ENCODE measurements around the gene TPD52L2.

GRCh38 chr20:63829603-63829944, 35.5 kb upstream of the TPD52L2 start:
- TF ChIP-seq, protein P1, sequence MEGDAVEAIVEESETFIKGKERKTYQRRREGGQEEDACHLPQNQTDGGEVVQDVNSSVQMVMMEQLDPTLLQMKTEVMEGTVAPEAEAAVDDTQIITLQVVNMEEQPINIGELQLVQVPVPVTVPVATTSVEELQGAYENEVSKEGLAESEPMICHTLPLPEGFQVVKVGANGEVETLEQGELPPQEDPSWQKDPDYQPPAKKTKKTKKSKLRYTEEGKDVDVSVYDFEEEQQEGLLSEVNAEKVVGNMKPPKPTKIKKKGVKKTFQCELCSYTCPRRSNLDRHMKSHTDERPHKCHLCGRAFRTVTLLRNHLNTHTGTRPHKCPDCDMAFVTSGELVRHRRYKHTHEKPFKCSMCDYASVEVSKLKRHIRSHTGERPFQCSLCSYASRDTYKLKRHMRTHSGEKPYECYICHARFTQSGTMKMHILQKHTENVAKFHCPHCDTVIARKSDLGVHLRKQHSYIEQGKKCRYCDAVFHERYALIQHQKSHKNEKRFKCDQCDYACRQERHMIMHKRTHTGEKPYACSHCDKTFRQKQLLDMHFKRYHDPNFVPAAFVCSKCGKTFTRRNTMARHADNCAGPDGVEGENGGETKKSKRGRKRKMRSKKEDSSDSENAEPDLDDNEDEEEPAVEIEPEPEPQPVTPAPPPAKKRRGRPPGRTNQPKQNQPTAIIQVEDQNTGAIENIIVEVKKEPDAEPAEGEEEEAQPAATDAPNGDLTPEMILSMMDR (IDR thresholded peaks at IDR 0.05), result no peak
- TF ChIP-seq POLR2A (IDR thresholded peaks at IDR 0.05), result no peak
